Central memory CD4-positive, alpha-beta T cell (primary cell): ENCODE results near the gene SLC16A5.
"Not testable (repeated sequence)": the region's sequence is repeated elsewhere in the genome, so short reads cannot be mapped to it uniquely, and the experiment has no call there.

Experiments used
- DNase-seq: peaks from one replicate; pipeline ENCODE4 v3.0.0; 2022

Gene SLC16A5

GRCh38 chr17:75133607-75134347 is 46.0 kb downstream of the SLC16A5 start:
- not testable (repeated sequence) for DNase-seq

GRCh38 chr17:75135452-75135851 is 47.7 kb downstream of the SLC16A5 start:
- DNase-seq, result no peak

GRCh38 chr17:75135946-75136345 is 48.2 kb downstream of the SLC16A5 start:
- no peak for DNase-seq

- not testable (repeated sequence) for DNase-seq
Measured at GRCh38 chr17:75137762-75138161, 50.0 kb downstream of the SLC16A5 start.

GRCh38 chr17:75138519-75138918 is 50.8 kb downstream of the SLC16A5 start:
- no peak for DNase-seq

GRCh38 chr17:75142236-75142971 is 54.6 kb downstream of the SLC16A5 start:
- DNase-seq, result no peak

- DNase-seq, result no peak
Measured at GRCh38 chr17:75144816-75145512, 57.2 kb downstream of the SLC16A5 start.

- no peak for DNase-seq
Measured at GRCh38 chr17:75146592-75146991, 58.8 kb downstream of the SLC16A5 start.

GRCh38 chr17:75147878-75148546 is 60.3 kb downstream of the SLC16A5 start:
- no peak for DNase-seq

- no peak for DNase-seq
Measured at GRCh38 chr17:75151930-75152329, 64.2 kb downstream of the SLC16A5 start.

GRCh38 chr17:75152523-75152921 is 64.8 kb downstream of the SLC16A5 start:
- no peak for DNase-seq

- no peak for DNase-seq
Measured at GRCh38 chr17:75152922-75153779, 65.4 kb downstream of the SLC16A5 start.

GRCh38 chr17:75153780-75154194 is 66.0 kb downstream of the SLC16A5 start:
- no peak for DNase-seq

GRCh38 chr17:75154195-75155106 is 66.7 kb downstream of the SLC16A5 start, which contains the start of gene JPT1:
Gene JPT1, minus strand, starts transcription at chr17:75154512. Its CDS starts 115 bp downstream, at chr17:75154397.
- peak; percentile 96 for DNase-seq

GRCh38 chr17:75155191-75155601 is 67.4 kb downstream of the SLC16A5 start:
- no peak for DNase-seq
